Jurkat, Clone E6-1 (cell line): Measurements from ENCODE around the gene KIF21A.

Experiments used
- DNase-seq: peaks from one replicate; pipeline ENCODE4 v3.0.0-alpha.2; 2011; ENCODE audit warnings: low read depth, low spot score
- H3K4me3 ChIP-seq: 2 replicates; pipeline ENCODE4 v1.5.1; 2011; ENCODE audit warnings: mild to moderate bottlenecking, low read length, control low read depth, moderate library complexity

Gene KIF21A

DNA sequence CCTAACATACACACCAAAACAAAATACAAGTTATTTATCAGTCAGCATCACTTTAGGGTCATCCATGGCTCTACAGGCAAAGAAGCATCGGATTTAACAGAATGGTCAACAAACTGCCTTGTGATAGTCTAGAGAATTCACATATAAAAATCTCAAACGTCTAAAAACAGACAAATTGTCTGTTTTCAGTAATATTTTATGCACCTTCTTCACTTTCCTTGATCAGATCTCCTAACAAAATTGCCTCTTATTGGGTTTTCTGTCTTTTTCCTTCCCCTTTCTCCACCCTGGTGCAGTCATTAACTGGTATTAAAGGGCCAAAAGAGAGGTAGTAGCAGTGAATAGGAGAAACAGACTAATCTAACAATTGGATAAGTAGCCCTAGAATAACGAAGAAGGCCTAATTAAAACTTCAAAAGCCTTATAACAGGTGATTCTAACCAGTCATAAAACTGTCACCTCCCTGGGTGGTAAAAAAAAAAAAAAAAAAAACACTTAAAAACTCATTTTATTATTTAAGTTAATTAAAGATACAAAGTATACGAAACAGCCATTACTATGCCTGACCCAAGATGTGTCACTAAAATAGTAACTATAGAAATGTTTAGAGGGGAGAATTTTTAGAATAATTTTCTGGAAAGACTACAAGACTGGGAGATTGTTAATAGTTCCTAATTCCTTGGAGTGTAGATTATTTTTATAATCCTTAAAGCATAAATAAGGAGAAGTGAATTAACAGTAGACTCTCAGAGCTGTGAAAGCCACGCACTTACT lies 1.5 kb downstream of the KIF21A start:
- no peak overlapping the region for H3K4me3 ChIP-seq
- DNase-seq = no peak

DNA sequence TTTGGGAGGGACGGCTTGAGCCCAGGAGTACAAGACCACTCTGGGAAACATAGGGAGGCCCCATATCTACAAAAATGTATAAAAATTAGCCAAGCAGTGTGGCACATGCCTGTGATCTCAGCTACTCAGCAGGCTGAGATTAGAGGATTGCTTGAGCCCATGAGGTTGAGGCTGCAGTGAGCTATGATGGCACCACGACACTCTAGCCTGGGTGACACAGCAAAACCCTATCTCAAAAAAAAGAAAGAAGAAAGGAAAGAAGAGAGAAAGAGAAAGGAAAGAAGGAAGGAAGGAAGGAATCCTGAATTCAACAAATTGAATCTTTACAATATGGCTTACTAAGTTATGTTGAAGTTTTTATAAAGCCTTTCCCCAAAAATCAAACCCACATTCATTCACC lies 2.1 kb downstream of the KIF21A start:
- no peak for DNase-seq
- H3K4me3 ChIP-seq = no peak overlapping the region

DNA sequence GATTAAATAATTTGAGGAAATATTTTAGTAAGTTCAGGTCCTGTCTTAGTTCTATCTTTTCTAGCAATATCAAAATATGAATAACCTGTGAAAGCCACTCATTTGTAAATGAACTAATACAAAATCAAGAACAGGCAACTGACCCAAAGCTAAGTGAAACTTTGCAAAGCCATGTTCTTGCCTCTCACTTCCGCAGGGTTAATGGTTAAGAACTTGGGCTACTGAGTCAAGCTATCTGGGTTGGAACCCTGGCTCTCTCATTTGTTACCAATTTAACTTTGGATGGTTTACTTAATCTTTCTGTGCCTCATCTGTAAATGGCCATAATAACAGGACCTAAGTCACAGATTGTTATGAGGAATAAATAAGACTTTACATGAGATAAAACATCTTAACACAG lies 2.8 kb downstream of the KIF21A start:
- DNase-seq = no peak
- no peak overlapping the region for H3K4me3 ChIP-seq

DNA sequence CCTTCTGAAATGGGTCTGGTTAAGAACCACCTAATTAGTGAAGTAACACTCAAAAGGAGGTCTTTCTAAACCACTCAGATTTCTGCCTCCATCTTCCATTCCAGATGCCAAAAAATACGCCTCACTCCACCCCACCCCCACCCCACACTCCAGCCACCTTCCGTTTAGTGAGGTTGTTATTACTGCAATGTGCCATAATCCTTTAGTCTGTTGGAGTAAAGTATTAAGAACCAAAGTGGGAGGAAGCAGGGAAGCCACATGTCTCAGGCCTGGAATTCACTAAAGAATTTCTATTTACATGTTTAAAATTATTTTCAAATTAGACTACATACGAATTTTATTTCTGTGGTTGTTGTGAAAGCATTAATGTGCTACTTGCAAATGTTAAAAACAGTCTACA lies 7.4 kb downstream of the KIF21A start:
- no peak for DNase-seq
- H3K4me3 ChIP-seq = no peak overlapping the region

DNA sequence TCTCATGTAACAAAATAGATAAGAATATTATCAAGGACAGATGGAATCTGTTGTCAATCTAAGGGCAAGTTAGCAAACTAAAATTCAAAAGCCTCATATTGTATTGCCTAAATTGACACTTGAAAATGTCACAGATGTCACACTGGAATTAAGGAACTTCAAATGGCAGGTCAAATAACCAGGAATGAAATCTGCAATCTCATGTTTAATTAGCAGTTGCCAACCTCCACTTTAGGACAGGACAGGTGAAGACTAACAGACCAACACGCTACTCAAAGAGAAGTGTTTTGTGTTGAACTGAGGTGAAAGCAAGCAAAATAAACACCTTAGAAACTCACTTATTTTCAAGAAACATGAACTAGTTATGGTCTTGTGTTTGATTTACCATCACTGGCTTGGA lies 11.1 kb downstream of the KIF21A start:
- DNase-seq = no peak
- H3K4me3 ChIP-seq = no peak overlapping the region

DNA sequence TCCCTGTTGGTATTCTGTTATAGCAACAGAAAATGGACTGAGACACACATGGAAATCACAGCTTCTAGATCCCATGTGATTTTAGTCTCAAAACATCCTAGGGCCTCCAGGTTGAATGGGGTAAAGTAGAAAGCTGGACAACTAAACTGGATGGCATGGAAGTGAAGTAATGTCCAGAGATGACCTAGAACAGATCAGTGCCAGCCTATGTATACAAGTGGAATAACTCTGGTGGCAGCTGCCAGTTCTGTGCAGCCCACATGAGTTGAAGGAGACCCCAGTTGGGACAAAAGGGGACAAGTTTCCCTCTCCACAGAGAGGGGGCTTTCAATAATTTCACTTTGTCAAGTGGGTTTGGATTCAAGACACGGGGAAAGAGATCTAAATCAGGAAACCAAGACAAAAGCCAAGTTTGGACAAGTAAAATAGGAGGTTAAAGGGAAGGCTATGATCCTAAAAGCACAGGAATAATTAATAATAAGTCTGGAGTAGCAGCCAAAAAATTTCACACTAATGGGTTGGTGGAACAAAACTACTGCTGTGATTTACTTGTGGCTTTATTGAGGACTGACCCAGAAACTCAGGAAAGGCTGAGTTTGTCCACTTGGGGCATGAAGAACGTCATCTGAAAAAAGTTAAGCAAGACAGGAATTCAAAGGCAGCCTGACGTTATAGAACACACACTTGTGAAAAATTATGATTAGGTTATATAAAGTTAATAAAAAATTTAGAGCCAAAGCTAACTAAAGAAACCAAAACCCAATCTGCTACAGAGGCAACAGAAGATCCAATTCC lies 11.7 kb downstream of the KIF21A start:
- DNase-seq = no peak
- H3K4me3 ChIP-seq = no peak overlapping the region

DNA sequence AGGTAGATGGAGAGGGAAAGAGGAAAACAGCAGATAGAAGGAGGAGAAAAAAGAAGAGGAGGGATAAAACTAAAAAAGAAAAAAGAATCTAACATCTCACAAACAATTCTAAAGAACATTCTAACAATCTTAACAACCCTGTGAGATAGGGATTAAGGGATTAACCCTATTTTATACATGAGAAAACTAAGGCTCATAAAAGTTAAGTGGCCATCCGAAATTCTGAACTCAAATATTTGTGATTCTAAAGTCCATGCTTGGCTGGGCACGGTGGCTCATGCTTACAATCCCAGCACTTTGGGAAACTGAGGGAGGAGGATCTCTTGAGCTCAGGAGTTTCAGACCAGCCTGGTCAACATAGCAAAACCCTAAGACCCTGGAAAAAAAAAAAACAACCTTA lies 13.1 kb downstream of the KIF21A start:
- no peak for DNase-seq
- no peak overlapping the region for H3K4me3 ChIP-seq

DNA sequence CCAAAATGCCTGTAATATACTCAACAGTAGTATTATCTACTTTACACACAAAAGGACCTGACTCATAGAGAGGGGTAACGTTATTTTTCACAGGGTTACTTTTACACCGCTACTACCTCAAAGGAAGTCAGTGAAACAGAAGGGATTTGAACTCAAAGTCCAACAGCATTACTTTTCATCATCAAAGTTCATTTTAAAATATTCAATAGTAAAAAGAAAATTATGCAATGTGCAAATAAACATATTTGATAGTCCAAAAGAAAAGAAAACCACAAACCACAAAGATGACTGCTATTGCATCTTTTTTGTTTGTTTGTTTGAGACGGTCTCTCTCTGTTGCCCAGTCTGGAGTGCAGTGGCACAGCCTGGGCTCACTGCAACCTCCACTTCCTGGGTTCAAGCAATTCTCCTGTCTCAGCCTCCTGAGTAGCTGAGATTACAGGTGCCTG lies 15.5 kb downstream of the KIF21A start:
- DNase-seq = no peak

DNA sequence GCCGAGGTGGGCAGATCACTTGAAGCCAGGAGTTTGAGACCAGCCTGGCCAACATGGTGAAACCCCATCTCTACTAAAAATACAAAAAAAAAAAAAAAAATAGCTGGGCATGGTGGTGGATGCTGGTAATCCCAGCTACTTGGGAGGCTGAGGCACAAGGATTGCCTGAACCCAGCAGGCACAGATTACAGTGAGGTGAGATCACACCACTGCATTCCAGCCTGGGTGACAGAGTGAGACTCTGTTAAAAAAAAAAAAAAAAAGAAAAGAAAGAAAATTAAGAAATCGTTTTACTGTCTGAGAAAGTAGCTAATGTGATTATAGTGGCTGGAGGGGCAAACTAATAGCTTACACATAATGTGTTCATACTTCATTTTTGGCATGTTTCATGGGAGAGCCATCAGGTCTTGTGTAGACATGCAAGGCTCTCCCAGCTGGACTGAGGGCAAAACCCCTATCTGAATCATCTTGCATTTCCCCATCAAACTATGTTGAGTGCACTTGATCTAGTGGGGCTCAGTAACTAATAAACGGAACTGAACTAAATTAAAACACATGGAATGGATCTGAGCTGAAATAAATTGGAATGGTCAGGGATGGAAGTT lies 16.2 kb downstream of the KIF21A start:
- no peak for DNase-seq
- H3K4me3 ChIP-seq = no peak overlapping the region

More for the DNA sequence above, 15.5 kb downstream of the KIF21A start:
- no peak overlapping the region for H3K4me3 ChIP-seq

DNA sequence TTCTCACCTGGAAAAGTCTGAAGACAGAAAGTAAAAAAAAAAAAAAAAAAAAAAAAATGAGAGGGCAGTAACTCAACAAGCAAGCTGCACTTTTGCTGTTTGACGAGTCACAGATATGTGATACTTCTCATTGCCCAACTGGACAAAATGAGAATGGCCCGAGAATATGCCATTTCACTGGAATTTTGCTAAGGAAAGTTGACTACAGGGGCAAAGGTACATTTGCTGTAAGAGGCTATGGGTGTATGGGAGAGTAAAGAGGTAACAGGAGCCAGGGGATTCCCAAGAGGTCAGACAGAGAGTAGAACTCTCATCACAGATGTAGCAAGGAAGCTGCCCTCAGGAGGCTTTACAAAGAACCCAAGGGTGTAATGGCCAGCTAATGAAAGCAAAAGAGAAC lies 22.9 kb downstream of the KIF21A start:
- H3K4me3 ChIP-seq = no peak overlapping the region
- no peak for DNase-seq

DNA sequence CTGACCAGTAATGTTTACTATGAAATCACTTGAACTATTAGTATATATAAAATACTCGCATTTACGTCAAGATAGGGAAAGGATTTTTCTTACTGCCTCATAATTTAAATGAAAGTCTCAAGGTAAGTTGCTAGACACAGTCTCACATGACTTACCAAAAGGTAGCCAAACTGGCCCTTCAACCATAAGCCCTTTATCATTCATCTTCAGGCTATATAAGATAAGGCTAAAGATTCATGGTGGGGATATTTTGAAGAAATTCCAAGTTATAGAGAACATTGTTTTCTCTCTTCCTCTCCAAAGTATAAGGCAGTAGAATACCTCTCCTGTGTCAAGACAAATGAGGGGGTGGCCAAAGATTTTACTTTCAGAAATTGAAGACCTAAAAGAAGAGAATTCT lies 23.4 kb downstream of the KIF21A start:
- no peak for DNase-seq
- H3K4me3 ChIP-seq = no peak overlapping the region

DNA sequence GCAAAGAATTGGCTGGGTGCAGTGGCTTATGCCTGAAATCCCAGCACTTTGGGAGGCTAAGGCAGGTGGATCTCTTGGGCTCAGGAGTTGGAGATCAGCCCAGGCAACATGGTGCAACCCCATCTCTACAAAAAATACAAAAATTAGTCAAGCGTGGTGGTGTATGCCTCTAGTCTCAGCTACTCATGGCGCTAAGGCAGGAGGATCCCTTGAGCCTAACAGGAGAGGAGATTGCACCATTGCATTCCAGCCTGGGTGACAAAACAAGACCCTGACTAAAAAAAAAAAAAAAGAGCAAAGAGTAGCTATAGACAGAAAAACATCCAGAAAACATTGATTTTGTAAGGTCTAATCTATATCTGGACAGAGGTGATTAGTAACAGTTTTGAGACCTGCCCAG lies 25.0 kb downstream of the KIF21A start:
- no peak overlapping the region for H3K4me3 ChIP-seq
- DNase-seq = no peak

DNA sequence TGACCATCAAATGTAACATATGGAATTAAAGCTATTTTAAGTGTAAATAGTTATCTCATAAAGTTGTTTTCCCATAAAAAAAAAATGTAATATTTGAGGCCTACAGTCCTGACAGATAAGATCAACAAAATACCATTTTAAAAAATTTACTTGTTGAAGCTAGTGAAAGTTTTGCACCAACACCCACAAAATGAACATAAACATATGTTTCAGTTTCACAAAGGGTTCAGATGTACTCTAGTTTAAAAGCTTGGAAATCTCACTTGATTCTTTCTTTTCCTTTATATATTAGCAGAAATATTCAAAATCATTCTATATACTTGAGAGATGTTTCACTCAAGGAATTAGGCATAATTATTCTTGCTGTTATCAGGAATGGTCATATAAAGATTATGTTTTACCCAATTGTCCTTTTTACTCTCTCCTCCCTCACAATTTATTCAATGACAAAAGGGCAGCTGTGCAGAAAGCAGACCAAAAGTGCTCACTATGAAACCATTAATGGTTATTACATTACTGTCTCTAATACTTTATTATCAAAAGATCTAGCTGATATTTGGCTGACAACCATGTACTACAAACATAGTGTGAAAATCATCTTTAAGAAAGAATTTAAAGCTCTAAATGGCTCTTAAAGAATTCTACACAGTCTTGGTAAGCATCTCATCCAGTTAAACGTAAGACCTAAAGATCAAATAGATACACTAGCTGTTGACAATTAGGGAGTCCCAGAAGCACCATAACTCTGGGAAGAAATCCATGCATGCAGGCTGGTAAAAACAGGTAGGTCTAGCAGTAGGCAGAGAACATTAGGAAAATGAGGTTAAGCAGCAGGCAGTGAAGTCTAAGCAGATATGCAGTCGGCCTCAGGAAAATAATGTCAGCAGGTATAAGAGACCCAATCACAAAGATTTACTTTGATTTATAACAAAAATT lies 28.8 kb downstream of the KIF21A start:
- no peak overlapping the region for H3K4me3 ChIP-seq
- DNase-seq = no peak

DNA sequence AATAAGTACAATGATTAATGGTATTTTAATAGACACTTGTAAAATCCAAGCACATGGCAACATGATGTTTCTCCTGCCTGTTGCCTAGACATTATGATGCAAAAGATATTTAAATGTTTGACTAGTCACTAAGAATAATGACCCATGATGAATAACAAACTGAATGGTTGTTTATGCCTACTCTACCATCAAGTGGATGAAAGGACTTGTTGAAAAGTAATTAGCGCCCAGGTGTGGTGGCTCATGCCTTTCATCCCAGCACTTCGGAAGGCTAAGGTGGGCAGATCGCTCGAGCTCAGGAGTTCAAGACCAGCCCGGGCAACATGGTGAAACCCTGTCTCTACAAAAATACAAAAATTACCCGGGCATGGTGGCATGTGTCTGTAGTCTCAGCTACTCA lies 30.7 kb downstream of the KIF21A start:
- no peak overlapping the region for H3K4me3 ChIP-seq
- DNase-seq = no peak

DNA sequence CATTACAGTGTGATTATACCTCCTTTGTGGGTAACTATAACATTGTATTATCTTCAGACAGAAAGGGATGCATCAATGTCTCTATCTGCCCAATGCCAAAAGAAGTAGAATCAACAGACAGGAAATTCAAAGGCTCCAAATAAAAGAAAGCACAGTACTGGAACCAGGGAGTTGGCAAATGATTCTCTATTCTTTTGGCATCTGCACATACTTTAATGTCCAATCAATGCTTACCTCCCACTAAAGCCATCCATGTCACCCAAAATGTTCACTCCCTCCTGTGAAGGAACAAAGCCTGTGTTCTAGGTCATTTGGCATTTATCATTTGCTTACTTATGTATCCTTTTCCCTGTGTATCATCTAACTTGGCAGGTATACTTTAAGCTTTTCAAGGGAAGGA lies 36.7 kb downstream of the KIF21A start:
- DNase-seq = no peak
- H3K4me3 ChIP-seq = no peak overlapping the region

DNA sequence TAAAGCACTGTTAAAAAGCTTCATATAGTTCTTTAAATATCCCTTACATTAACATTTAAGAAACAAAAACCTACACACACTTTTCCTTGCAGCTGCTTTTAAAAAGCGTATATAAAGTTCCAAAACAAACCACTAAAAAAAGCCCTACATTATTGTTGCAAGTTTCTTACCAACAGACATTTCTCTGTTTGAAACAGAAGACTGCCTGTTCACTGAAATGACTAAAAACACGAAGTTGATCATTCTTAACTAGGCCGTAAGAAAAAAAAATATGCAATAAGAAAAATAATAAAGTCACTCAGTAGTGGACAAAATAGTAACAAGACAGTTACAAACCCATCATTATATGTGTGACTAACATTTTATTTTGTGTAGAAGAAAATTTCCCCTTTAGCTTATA lies 37.3 kb downstream of the KIF21A start:
- H3K4me3 ChIP-seq = no peak overlapping the region
- DNase-seq = no peak

DNA sequence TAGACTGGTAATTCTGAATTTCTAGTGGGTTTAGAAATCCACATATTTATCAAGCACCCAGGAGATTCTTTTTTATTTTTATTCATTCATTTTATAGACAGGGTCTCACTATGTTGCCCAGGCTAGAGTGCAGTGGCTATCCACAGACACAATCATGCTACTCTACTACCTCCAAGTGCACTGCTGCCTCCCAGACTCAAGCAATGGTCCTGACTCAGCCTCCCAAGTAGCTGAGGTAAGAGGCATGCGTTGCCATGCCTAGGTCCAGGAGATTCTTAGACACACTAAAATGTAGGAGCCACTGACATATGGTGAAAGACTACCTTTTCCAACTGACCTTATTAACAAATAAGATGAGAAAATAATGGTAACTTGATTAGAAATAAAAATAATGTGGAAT lies 38.9 kb downstream of the KIF21A start:
- H3K4me3 ChIP-seq = no peak overlapping the region
- DNase-seq = no peak

DNA sequence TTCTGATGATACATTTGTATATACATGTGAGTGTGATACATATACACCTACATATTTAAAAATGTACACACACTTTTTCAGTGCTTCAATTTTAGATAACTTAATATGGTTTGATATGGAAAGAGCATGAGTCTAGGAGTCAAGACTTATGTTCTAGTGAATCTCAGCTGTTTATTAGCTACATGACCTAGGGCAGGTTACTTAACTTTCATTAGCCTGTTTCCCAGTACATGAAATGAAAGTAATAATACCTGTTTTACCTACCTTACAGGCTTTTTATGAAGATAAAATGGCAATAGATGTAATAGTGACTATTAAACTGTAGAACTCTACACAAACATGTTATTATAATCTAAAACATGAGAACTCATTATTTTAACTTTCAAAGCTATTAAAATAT lies 39.5 kb downstream of the KIF21A start:
- no peak for DNase-seq
- no peak overlapping the region for H3K4me3 ChIP-seq

DNA sequence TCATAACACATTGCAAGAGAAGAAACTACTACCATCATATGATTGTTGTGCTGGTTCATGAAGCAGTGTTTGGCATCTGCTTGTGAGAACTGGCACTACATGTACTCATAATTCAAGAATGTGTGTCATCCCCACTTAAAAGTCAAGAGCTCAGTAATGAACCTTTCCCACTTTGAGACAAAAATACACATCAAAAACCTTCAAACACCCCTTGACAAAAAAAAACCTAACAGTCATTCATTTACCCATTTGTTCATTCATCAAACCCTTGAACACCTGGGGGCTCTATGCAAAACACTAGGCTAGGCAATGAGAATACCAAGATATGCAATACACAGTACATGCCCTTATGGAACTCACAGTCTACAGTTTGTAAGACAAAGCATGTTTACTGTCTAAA lies 40.0 kb downstream of the KIF21A start:
- H3K4me3 ChIP-seq = no peak overlapping the region
- DNase-seq = no peak
